22Rv1 (cell line): Measurements from ENCODE around the gene ABHD6.

ENCODE experiments used
- H3K27ac ChIP-seq: fragments of 450-650 bp; 2 replicates; pipeline ENCODE4 v1.5.1; 2017
- ZFX ChIP-seq: fragments of 450-650 bp; IDR thresholded peaks from 2 replicates; pipeline ENCODE4 v1.6.1; 2017; ENCODE audit warnings: antibody characterized with exemption, borderline replicate concordance
- TF ChIP-seq, protein P1 (sequence below): fragments of 450-650 bp; IDR thresholded peaks from 2 replicates; pipeline ENCODE4 v1.5.1; 2017; ENCODE audit warnings: mild to moderate bottlenecking

The ABHD6 gene

DNA sequence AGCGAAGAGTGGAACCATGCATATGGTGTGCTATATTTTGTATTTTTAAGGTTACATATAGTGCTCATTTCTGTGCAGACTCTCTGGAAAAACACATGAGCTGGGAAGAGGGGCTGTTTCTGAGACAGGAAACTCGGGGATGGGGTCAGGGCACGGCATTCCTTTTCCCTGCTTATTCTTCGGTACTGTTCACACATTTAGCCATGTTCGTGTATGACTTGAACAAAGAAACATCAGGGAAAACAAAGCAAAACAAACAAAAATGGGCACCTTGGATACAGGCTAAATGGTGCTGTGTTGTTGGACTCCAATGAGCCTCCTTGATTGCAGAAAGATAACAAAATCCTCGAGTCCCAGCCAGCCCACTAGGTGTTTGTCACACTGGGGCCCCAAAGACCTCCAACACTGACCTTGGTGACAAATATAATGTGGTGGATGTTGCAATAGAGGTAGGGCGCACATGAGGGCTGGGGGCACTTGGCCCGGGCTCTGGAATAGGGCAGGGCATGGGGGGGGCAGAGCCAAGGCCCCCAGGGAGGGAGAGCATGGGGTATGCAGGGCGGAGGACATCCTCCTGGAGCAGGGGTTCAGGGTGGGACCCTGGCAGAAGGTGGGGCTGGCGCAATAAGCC is 46.1 kb upstream of the ABHD6 start:
- TF ChIP-seq, protein P1, sequence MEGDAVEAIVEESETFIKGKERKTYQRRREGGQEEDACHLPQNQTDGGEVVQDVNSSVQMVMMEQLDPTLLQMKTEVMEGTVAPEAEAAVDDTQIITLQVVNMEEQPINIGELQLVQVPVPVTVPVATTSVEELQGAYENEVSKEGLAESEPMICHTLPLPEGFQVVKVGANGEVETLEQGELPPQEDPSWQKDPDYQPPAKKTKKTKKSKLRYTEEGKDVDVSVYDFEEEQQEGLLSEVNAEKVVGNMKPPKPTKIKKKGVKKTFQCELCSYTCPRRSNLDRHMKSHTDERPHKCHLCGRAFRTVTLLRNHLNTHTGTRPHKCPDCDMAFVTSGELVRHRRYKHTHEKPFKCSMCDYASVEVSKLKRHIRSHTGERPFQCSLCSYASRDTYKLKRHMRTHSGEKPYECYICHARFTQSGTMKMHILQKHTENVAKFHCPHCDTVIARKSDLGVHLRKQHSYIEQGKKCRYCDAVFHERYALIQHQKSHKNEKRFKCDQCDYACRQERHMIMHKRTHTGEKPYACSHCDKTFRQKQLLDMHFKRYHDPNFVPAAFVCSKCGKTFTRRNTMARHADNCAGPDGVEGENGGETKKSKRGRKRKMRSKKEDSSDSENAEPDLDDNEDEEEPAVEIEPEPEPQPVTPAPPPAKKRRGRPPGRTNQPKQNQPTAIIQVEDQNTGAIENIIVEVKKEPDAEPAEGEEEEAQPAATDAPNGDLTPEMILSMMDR, result no peak
- no peak for TF ChIP-seq ZFX
- no peak overlapping the region for H3K27ac ChIP-seq

DNA sequence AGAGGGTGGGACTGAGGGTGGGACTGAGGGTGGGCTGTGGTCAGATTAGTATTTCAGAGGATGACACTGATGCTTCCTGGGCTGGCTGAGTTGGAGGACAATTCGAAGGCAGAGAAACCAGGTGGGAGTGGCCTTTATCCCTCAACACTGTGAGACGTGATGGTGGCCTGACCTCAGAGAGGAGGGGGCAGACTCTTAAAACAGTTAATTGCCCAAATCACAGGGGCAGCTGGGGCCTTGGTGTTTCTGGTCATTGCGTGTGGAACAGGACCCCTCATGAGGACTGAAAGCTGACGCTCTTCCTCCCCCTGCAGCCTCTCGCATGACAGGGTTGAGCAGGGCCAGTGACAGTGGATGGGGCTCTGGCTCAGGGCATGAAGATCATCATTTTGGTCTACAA is 45.5 kb upstream of the ABHD6 start:
- TF ChIP-seq, protein P1, result no peak
- no peak for TF ChIP-seq ZFX
- H3K27ac ChIP-seq, result no peak overlapping the region

DNA sequence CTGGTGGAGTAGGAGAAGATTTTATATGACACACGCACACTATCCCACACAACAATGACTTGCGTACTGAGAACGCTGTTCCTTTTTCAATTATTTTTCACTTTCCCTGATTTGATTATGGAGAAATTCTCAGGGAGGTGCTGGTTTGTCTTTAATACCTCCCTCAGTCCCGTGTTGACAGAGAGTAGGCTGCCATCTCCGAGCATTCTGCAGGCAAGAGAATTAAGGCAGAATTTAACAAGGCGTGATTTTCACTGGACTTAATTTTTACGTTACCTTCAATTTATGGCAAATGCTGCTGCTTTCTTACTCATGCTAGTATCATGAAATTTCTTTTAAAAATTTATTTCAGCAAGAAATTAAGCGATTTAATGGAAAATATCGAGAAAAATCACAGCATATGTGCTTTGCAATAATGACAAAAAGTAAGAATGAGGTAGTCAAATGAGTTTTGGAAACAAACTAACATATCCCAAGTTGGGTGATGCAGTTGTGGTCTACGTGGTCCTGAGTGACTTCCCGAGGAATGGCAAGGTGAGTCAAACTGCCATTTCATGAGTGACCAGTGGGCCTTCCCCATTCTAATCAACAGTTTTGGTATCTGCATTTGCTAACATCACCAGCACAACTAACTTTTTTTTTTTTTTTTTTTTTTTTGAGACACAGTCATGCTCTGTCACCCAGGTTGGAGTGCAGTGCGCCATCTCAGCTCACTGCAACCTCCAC is 43.7 kb upstream of the ABHD6 start:
- TF ChIP-seq, protein P1, result no peak
- TF ChIP-seq ZFX, result no peak
- no peak overlapping the region for H3K27ac ChIP-seq

DNA sequence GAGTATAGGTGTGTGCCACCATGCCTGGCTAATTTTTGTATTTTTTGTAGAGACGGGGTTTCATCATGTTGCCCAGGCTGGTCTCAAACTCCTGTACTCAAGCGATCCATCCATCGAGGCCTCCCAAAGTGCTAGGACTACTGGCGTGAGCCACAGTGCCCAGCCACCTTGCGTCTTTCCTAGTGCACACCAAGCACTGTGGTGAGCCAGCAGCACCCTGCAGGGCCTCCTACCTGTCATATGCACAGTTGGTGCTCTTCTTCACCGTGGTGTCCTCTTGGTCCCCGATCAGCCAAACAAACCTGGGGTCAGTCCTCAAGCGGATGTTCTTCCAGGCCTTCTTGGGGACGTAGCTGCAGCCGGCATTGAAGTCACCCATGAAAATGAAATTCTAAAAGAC is 40.0 kb upstream of the ABHD6 start:
- TF ChIP-seq, protein P1, result no peak
- TF ChIP-seq ZFX, result no peak
- no peak overlapping the region for H3K27ac ChIP-seq

DNA sequence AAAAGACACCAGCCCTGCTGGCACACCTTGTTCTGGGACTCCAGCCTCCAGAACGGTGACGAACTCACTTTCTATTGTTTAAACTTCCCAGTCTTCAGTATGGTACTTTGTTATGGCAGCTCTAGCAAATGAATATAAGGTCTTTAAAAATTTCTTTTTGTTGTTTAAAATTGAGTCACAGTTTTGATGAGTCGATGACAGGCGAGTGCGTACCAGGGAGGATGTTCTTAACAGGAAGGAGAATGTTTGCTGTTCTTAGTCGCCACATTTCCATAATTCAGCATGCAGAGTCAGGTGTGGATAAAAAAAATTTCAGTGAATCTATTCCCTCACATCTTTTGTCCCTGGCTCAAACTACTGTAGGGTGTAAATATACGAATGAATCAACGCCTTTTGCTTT is 39.2 kb upstream of the ABHD6 start:
- H3K27ac ChIP-seq, result no peak overlapping the region
- no peak for TF ChIP-seq ZFX
- TF ChIP-seq, protein P1, result no peak

DNA sequence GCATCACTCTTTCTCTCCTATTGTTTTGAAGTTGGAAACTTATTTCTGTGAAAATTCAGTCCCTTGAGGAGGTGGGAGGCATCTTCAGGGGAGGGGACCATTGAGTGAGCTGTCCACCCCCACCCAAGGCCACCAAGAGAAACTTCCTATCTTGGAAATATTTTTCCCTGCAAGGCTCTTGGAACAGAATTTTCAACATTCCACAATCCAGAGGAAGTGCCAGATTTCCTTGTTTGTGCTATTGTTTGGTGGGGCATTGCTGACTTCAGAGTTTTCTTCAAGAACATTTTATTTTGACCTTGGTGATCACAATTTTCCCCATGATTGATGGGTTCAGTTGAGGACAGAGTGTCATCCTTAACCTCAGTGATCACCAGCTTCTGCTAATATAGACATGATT is 38.8 kb upstream of the ABHD6 start:
- TF ChIP-seq ZFX, result no peak
- TF ChIP-seq, protein P1, result no peak
- H3K27ac ChIP-seq, result no peak overlapping the region

DNA sequence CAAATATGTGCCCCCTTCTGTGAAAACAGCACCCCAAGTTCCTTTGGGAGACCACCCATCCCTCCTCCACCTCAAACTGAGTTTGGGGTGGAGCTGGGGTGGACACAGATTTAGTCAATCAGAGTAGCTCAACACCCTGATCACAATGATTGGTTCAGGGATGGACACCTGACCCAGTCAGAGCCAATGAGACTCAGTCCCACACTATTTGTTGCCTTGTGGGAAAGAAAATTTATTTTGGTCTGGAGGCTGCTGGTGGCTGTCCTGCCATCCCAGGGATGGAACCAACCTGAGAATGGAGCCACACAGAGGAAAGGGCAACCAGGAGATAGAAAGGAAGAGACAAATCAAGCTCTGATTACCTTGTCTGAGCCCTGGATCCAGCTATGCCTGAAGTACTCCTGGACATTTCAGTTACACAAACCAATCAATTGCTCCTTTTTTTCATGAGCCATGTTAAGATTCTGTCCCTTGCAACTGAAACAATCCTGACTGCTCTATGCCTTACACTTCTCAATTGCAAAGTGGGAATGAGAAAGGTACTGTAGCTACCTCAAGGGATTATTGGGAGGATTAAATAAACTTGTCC is 37.4 kb upstream of the ABHD6 start:
- TF ChIP-seq, protein P1, result no peak
- no peak for TF ChIP-seq ZFX
- no peak overlapping the region for H3K27ac ChIP-seq
